ENCODE measurements around the gene CSTB.

CSTB gene

DNA sequence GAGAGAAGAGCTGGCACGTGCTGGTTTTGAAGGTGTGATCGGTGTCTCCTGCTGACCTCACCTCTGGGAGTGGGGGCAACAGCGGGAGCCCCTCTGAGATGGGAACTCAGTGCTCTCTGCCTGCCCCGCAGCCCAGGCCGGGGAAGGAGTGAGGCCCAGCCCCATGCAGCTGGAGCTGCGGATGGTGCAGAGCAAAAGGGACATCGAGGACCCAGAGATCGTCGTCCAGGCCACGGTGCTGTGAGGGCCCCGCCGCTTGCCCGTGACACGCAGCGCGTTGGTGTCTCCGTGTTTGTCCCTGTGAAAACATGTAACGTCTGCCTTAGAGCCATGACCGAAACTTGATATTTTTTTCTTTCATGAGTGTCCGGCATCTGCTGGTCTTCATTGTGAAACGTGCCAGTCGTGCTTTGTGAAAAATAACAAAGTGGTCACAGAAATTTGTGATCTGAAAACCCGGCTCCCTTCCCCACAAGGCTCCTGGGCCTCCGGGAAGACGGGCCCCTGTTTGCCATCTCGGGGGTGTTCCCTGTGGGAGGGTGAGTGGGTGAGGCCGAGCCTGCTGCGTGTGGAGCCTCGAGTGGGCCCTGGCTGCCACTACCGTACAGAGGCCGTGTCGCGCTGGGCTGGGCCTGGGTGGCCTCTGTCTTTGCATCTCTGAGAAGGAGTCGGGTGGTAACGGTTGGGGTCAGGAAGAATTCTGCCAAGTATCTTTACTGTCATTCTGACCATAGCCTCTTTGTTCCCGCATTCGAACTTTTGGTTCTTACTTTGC, 20.1 kb downstream of the CSTB start:
- Histone ChIP-seq H3K27me3 (ENCODE audit: control insufficient read depth, insufficient read depth, low read length) (no peaks in the 10 kb centered on the region), H3K4me3 (ENCODE audit: low read depth, low read length) (no peak overlapping the region), H3K4me1 (ENCODE audit: control insufficient read depth, insufficient read depth, low read length) (no peaks in the 10 kb centered on the region), H3K27ac (ENCODE audit: low read depth, low read length) (no peak overlapping the region), H3K9me3 (ENCODE audit: control insufficient read depth, insufficient read depth, low read length) (no peaks in the 10 kb centered on the region), H3K9ac (ENCODE audit: low read depth, low read length) (no peak overlapping the region), H3K36me3 (ENCODE audit: control insufficient read depth, insufficient read depth, low read length) (peaks cover 63% of the 10 kb centered on the region)

GRCh38 chr21:43754948-43755781, 20.9 kb downstream of the CSTB start:
- Histone ChIP-seq H3K9me3 (ENCODE audit: control insufficient read depth, insufficient read depth, low read length) (no peaks in the 10 kb centered on the region), H3K4me1 (ENCODE audit: control insufficient read depth, insufficient read depth, low read length) (no peaks in the 10 kb centered on the region), H3K36me3 (ENCODE audit: control insufficient read depth, insufficient read depth, low read length) (peaks cover 66% of the 10 kb centered on the region), H3K27ac (ENCODE audit: low read depth, low read length) (no peak overlapping the region), H3K4me3 (ENCODE audit: low read depth, low read length) (no peak overlapping the region), H3K9ac (ENCODE audit: low read depth, low read length) (no peak overlapping the region), H3K27me3 (ENCODE audit: control insufficient read depth, insufficient read depth, low read length) (no peaks in the 10 kb centered on the region)

DNA sequence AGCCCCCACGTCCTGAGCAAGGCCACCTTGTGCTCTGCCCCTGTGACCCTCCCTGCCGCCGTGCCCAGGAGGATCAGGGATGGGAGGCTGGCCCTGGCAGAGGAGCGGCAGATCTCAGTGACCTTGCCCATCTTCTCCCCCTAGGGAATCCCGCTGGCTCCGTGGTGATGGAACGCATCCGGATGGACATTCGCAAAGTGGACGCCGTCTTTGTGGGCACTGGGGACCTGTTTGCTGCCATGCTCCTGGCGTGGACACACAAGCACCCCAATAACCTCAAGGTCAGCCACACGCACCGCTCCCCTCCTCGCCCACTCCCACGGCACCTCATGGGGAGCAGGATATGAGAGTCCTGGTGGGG, 22.7 kb downstream of the CSTB start:
- H3K36me3 ChIP-seq (ENCODE audit: control insufficient read depth, insufficient read depth, low read length) = peaks cover 62% of the 10 kb centered on the region
- H3K4me3 ChIP-seq (ENCODE audit: low read depth, low read length) = no peak overlapping the region
- no peak overlapping the region for H3K27ac ChIP-seq (ENCODE audit: low read depth, low read length)
- no peaks in the 10 kb centered on the region for H3K9me3 ChIP-seq (ENCODE audit: control insufficient read depth, insufficient read depth, low read length)
- H3K4me1 ChIP-seq (ENCODE audit: control insufficient read depth, insufficient read depth, low read length) = no peaks in the 10 kb centered on the region
- H3K27me3 ChIP-seq (ENCODE audit: control insufficient read depth, insufficient read depth, low read length) = no peaks in the 10 kb centered on the region
- H3K9ac ChIP-seq (ENCODE audit: low read depth, low read length) = no peak overlapping the region

GRCh38 chr21:43752758-43753438, 23.2 kb downstream of the CSTB start:
- H3K4me3 ChIP-seq (ENCODE audit: low read depth, low read length) = no peak overlapping the region
- H3K4me1 ChIP-seq (ENCODE audit: control insufficient read depth, insufficient read depth, low read length) = no peaks in the 10 kb centered on the region
- no peaks in the 10 kb centered on the region for H3K9me3 ChIP-seq (ENCODE audit: control insufficient read depth, insufficient read depth, low read length)
- no peak overlapping the region for H3K9ac ChIP-seq (ENCODE audit: low read depth, low read length)
- no peaks in the 10 kb centered on the region for H3K27me3 ChIP-seq (ENCODE audit: control insufficient read depth, insufficient read depth, low read length)
- peaks cover 62% of the 10 kb centered on the region for H3K36me3 ChIP-seq (ENCODE audit: control insufficient read depth, insufficient read depth, low read length)
- H3K27ac ChIP-seq (ENCODE audit: low read depth, low read length) = no peak overlapping the region

DNA sequence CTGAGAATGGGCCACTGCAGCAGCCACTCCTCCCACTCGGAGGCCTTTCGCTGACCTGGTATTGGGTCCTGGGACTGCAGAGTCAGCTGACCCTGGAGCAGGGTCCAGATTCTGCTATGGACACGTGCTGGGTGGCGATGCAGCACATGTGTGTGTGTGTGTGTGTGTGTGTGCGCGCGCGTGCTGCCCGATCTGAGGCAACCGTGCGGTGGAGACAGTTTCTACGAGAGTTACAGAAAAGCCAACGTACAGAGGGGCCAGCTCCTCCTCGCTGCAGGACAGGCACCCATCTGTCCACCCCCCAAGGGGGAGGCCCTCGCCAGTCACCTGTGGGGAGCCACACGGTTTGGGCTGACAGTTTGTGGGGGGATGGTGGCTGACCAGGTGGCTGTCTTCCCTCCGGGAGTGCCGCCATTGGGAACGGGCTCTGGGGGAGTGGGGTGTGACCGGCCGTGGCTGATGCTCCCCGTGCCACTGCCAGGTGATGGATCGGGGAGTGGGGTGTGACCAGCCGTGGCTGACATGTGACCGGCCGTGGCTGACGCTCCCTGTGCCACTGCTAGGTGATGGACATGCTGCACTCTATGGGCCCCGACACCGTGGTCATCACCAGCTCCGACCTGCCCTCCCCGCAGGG, 24.0 kb downstream of the CSTB start:
- H3K4me1 ChIP-seq (ENCODE audit: control insufficient read depth, insufficient read depth, low read length) = no peaks in the 10 kb centered on the region
- no peak overlapping the region for H3K27ac ChIP-seq (ENCODE audit: low read depth, low read length)
- H3K36me3 ChIP-seq (ENCODE audit: control insufficient read depth, insufficient read depth, low read length) = peaks cover 69% of the 10 kb centered on the region
- H3K9me3 ChIP-seq (ENCODE audit: control insufficient read depth, insufficient read depth, low read length) = no peaks in the 10 kb centered on the region
- H3K9ac ChIP-seq (ENCODE audit: low read depth, low read length) = no peak overlapping the region
- no peaks in the 10 kb centered on the region for H3K27me3 ChIP-seq (ENCODE audit: control insufficient read depth, insufficient read depth, low read length)
- no peak overlapping the region for H3K4me3 ChIP-seq (ENCODE audit: low read depth, low read length)

GRCh38 chr21:43750339-43751033, 25.6 kb downstream of the CSTB start:
- Histone ChIP-seq H3K27ac (ENCODE audit: low read depth, low read length) (no peak overlapping the region), H3K9ac (ENCODE audit: low read depth, low read length) (no peak overlapping the region), H3K9me3 (ENCODE audit: control insufficient read depth, insufficient read depth, low read length) (no peaks in the 10 kb centered on the region), H3K4me3 (ENCODE audit: low read depth, low read length) (no peak overlapping the region), H3K36me3 (ENCODE audit: control insufficient read depth, insufficient read depth, low read length) (peaks cover 68% of the 10 kb centered on the region), H3K4me1 (ENCODE audit: control insufficient read depth, insufficient read depth, low read length) (no peaks in the 10 kb centered on the region), H3K27me3 (ENCODE audit: control insufficient read depth, insufficient read depth, low read length) (no peaks in the 10 kb centered on the region)

DNA sequence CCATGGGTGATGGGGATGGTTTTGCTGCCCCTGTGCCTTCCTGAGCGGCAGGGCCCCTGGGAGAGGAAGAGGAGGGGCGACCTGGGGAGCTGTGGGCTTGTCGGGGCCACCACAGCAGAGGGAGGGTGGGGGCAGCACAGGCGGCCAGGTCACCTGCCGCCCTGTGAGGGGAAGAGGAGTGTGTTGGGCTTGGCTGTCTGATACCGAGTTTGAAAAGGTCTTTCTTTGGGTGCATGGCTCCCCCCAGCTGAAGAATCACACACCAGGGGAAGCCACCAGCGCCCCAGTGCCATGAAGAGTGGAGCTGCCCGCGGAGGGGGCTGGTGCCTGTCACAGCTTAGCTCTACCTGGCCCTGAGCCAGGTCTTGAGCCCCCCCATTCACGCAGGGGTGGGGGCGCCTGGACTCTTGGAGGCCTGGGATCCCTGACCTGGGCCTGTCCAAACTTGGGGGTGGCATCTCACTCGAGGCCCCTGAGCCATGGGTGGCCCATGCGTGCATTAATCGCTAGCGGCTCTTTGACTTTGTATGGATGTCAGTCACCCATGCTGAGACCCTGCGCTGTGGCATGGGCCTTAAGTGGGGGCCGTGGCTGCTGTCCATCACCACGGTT, 26.4 kb downstream of the CSTB start:
- Histone ChIP-seq H3K9ac (ENCODE audit: low read depth, low read length) (no peak overlapping the region), H3K4me3 (ENCODE audit: low read depth, low read length) (no peak overlapping the region), H3K27ac (ENCODE audit: low read depth, low read length) (no peak overlapping the region), H3K27me3 (ENCODE audit: control insufficient read depth, insufficient read depth, low read length) (no peaks in the 10 kb centered on the region), H3K4me1 (ENCODE audit: control insufficient read depth, insufficient read depth, low read length) (no peaks in the 10 kb centered on the region), H3K36me3 (ENCODE audit: control insufficient read depth, insufficient read depth, low read length) (peaks cover 68% of the 10 kb centered on the region), H3K9me3 (ENCODE audit: control insufficient read depth, insufficient read depth, low read length) (no peaks in the 10 kb centered on the region)

- H3K9me3 ChIP-seq (ENCODE audit: control insufficient read depth, insufficient read depth, low read length) = no peaks in the 10 kb centered on the region
Measured at GRCh38 chr21:43748622-43749021, 27.5 kb downstream of the CSTB start.

GRCh38 chr21:43745772-43746517, 30.2 kb downstream of the CSTB start:
- H3K27ac ChIP-seq (ENCODE audit: low read depth, low read length) = no peak overlapping the region
- H3K36me3 ChIP-seq (ENCODE audit: control insufficient read depth, insufficient read depth, low read length) = peaks cover 52% of the 10 kb centered on the region
- no peaks in the 10 kb centered on the region for H3K27me3 ChIP-seq (ENCODE audit: control insufficient read depth, insufficient read depth, low read length)
- H3K9ac ChIP-seq (ENCODE audit: low read depth, low read length) = no peak overlapping the region
- no peak overlapping the region for H3K4me3 ChIP-seq (ENCODE audit: low read depth, low read length)
- no peaks in the 10 kb centered on the region for H3K4me1 ChIP-seq (ENCODE audit: control insufficient read depth, insufficient read depth, low read length)
- no peaks in the 10 kb centered on the region for H3K9me3 ChIP-seq (ENCODE audit: control insufficient read depth, insufficient read depth, low read length)

More at GRCh38 chr21:43748622-43749021, 27.5 kb downstream of the CSTB start:
- H3K27me3 ChIP-seq (ENCODE audit: control insufficient read depth, insufficient read depth, low read length) = no peaks in the 10 kb centered on the region
- no peak overlapping the region for H3K27ac ChIP-seq (ENCODE audit: low read depth, low read length)
- H3K4me3 ChIP-seq (ENCODE audit: low read depth, low read length) = no peak overlapping the region
- H3K4me1 ChIP-seq (ENCODE audit: control insufficient read depth, insufficient read depth, low read length) = no peaks in the 10 kb centered on the region
- peaks cover 67% of the 10 kb centered on the region for H3K36me3 ChIP-seq (ENCODE audit: control insufficient read depth, insufficient read depth, low read length)
- no peak overlapping the region for H3K9ac ChIP-seq (ENCODE audit: low read depth, low read length)

Data from HUES48 (cell line).